Transverse colon (tissue), 4 donors: ENCODE results near the gene MYH15. TPM values are rescaled to one million over a fixed set of nuclear protein-coding genes. Genes with fewer than 3 reads are reported as not detected.

Experiments used
- DNase-seq: peaks from one replicate; pipeline ENCODE4 v3.0.0-alpha.2; 2019
- H3K27ac ChIP-seq, 4 donors: fragments of 200-600 bp; sonication (generic); 2 replicates each; pipeline ENCODE4 v1.5.1; 2016 to 2018; ENCODE audit warnings: inconsistent platforms in 4 of 4
- H3K27me3 ChIP-seq: fragments of 200-600 bp; sonication (generic); 2 replicates; pipeline ENCODE4 v1.5.1; 2017; ENCODE audit warnings: inconsistent platforms
- H3K36me3 ChIP-seq, 4 donors: fragments of 200-600 bp; sonication (generic); 2 replicates each; pipeline ENCODE4 v1.5.1; 2017 to 2019; ENCODE audit warnings: inconsistent platforms in 4 of 4
- H3K4me1 ChIP-seq, 4 donors: fragments of 200-600 bp; sonication (generic); 2 replicates each; pipeline ENCODE4 v1.5.1; 2017 to 2020; ENCODE audit warnings: inconsistent platforms in 4 of 4
- H3K4me3 ChIP-seq, 4 donors: fragments of 200-600 bp; sonication (generic); 1 replicate in 1 of 4; 2 replicates in 3 of 4; pipeline versions ENCODE4 v1.5.1 to v1.6.1; 2017 to 2019; ENCODE audit warnings: inconsistent platforms in 4 of 4
- H3K9me3 ChIP-seq, 2 donors: fragments of 200-600 bp; sonication (generic); 2 replicates each; pipeline ENCODE4 v1.5.1; 2017 to 2019; ENCODE audit warnings: inconsistent platforms in 2 of 2
- CTCF ChIP-seq, 5 experiments: fragments of 200-600 bp in 3 of 5; fragments of 450-650 bp in 2 of 5; sonication (generic) in 3 of 5; IDR thresholded peaks; 1 replicate in 2 of 5; 2 replicates in 3 of 5; pipeline ENCODE4 v1.5.1; 2016 to 2017; ENCODE audit warnings: antibody characterized with exemption in 5 of 5, inconsistent platforms in 3 of 5, mild to moderate bottlenecking in 2 of 5, moderate library complexity in 1 of 5
- EP300 ChIP-seq: sonication (generic); formaldehyde crosslinking; IDR thresholded peaks from one replicate; pipeline ENCODE4 v1.6.1; 2017; ENCODE audit warnings: antibody characterized with exemption, low read depth
- POLR2A ChIP-seq: fragments of 450-650 bp; IDR thresholded peaks from one replicate; pipeline ENCODE4 v1.6.1; 2016; ENCODE audit warnings: antibody characterized with exemption, mild to moderate bottlenecking, moderate library complexity
- POLR2AphosphoS5 ChIP-seq, 3 donors: sonication (generic); formaldehyde crosslinking; IDR thresholded peaks; one replicate each; pipeline ENCODE4 v1.6.1; 2016; ENCODE audit warnings: antibody characterized with exemption in 3 of 3
- WGBS, 2 donors: methylation state at CpG; one replicate each; pipeline ENCODE4 v1.1.5; 2018; ENCODE audit warnings: low coverage in 1 of 2; 5-methylcytosine and 5-hydroxymethylcytosine counted together
- in situ Hi-C, 4 donors: fragments of 200-750 bp; cut with MboI; loops; one replicate each; pipeline versions ENCODE4 v1.15.0 to v1.15.1; 2017; ENCODE audit warnings: low sequenced_read_pairs in 3 of 4, low pct_ligation_motif_present in 1 of 4, low pct_unique_long_range_greater_than_20kb in 1 of 4
- intact Hi-C: fragments of 100-400 bp; cut with DNase I; formaldehyde crosslinking; loops from one replicate; pipeline ENCODE4 v1.15.1; 2023; ENCODE audit warnings: low total_unique reads
- total RNA-seq, 4 donors: library from RNA; depleted of rRNA; stranded (reverse); fragments of >200 nt; gene quantifications; one replicate each; pipeline ENCODE4 v1.1.0, GENCODE V29; 2016

MYH15 gene
- total RNA-seq, 4 donors from 2014 or later, result 0.16 to 0.41 TPM; not detected in 2

- 46 to 56% methylated on average over 4 of the region's 4 CpGs for WGBS, 2 donors
- H3K36me3 ChIP-seq, result no peaks in the 10 kb centered on the region
- intact Hi-C loops, result loop anchor here (5.0 kb wide), 1 partner anchor 60 kb away; no protein-coding TSS in a partner anchor
- H3K9me3 ChIP-seq, result no peaks in the 10 kb centered on the region
- no peak overlapping the region for H3K27ac ChIP-seq
- in situ Hi-C loops, result loop anchor here in 3 of 4 donors (5.0 to 10.0 kb wide), 2 partner anchors 58 to 60 kb away; no protein-coding TSS in a partner anchor
- TF ChIP-seq POLR2AphosphoS5 (IDR thresholded peaks at IDR 0.05) (no peak), CTCF (IDR thresholded peaks at IDR 0.05) (peak; percentile 43 to 56 (median 51))
- H3K4me3 ChIP-seq, result no peak overlapping the region
- H3K27me3 ChIP-seq, result no peaks in the 10 kb centered on the region
- no peak for DNase-seq
- H3K4me1 ChIP-seq, result peaks cover 0 to 38% (median 22%) of the 10 kb centered on the region in 4 donors
Observed at GRCh38 chr3:108552267-108553159, 42.1 kb upstream of the MYH15 start.

GRCh38 chr3:108548886-108549285 lies 38.5 kb upstream of the MYH15 start:
- Histone ChIP-seq H3K4me3 (no peak overlapping the region), H3K27ac (no peak overlapping the region), H3K4me1 (peaks cover 0 to 8% (median 4%) of the 10 kb centered on the region in 4 donors), H3K27me3 (no peaks in the 10 kb centered on the region), H3K9me3 (no peaks in the 10 kb centered on the region), H3K36me3 (no peaks in the 10 kb centered on the region)
- intact Hi-C loops (no loop called here), in situ Hi-C loops (no loop called here)
- WGBS, 2 donors, result 80 to 96% methylated on average over 2 of the region's 2 CpGs
- DNase-seq, result no peak
- TF ChIP-seq CTCF (IDR thresholded peaks at IDR 0.05), result no peak
- no peak for TF ChIP-seq EP300
- no peak for TF ChIP-seq POLR2AphosphoS5 (IDR thresholded peaks at IDR 0.05)
- TF ChIP-seq POLR2A, result no peak

- no peak overlapping the region for H3K27ac ChIP-seq
- H3K9me3 ChIP-seq, result no peaks in the 10 kb centered on the region
- DNase-seq, result no peak
- intact Hi-C loops (no loop called here), in situ Hi-C loops (no loop called here)
- TF ChIP-seq EP300, result no peak
- TF ChIP-seq CTCF (IDR thresholded peaks at IDR 0.05), result no peak
- no peak for TF ChIP-seq POLR2AphosphoS5 (IDR thresholded peaks at IDR 0.05)
- TF ChIP-seq POLR2A, result no peak
- H3K27me3 ChIP-seq, result no peaks in the 10 kb centered on the region
- H3K36me3 ChIP-seq, result no peaks in the 10 kb centered on the region
- peaks cover 0 to 7% (median 3%) of the 10 kb centered on the region in 4 donors for H3K4me1 ChIP-seq
- 60 to 67% methylated on average over 1 of the region's 1 CpG for WGBS, 2 donors
- no peak overlapping the region for H3K4me3 ChIP-seq
Observed at GRCh38 chr3:108548304-108548703, 37.9 kb upstream of the MYH15 start.

- Histone ChIP-seq H3K27me3 (no peaks in the 10 kb centered on the region), H3K9me3 (no peaks in the 10 kb centered on the region), H3K4me3 (no peak overlapping the region), H3K27ac (no peak overlapping the region), H3K36me3 (no peaks in the 10 kb centered on the region), H3K4me1 (no peaks in the 10 kb centered on the region)
- DNase-seq, result no peak
- intact Hi-C loops (no loop called here), in situ Hi-C loops (no loop called here)
- 63 to 75% methylated on average over 3 of the region's 3 CpGs for WGBS, 2 donors
- TF ChIP-seq POLR2A, result no peak
- no peak for TF ChIP-seq EP300
- TF ChIP-seq CTCF (IDR thresholded peaks at IDR 0.05), result no peak
- no peak for TF ChIP-seq POLR2AphosphoS5 (IDR thresholded peaks at IDR 0.05)
Observed at GRCh38 chr3:108546692-108547091, 36.3 kb upstream of the MYH15 start.
